Measurements from ENCODE around the gene CXorf65.

Gene CXorf65

GRCh38 chrX:71106427-71106826 is at the start of gene CXorf65:
TSS of gene CXorf65 (minus strand) at chrX:71106740. CDS start at chrX:71106556, 184 bp downstream.
- Histone ChIP-seq H3K4me3 (no peak within 1 kb of the TSS), H3K27ac (peak within 1 kb of the TSS in 3 of 21 experiments; percentile 27 to 93 (median 51))

- Histone ChIP-seq H3K27ac (no peak overlapping the region), H3K4me3 (no peak overlapping the region)
Observed at GRCh38 chrX:71154641-71155040, 48.1 kb upstream of the CXorf65 start.

- Histone ChIP-seq H3K27ac (no peak overlapping the region), H3K4me3 (no peak overlapping the region)
Observed at GRCh38 chrX:71154196-71154595, 47.7 kb upstream of the CXorf65 start.

GRCh38 chrX:71151366-71151765 is 44.8 kb upstream of the CXorf65 start:
- no peak overlapping the region for H3K27ac ChIP-seq
- no peak overlapping the region for H3K4me3 ChIP-seq

GRCh38 chrX:71148278-71148663 is 41.7 kb upstream of the CXorf65 start:
- no peak overlapping the region for H3K27ac ChIP-seq
- H3K4me3 ChIP-seq, result no peak overlapping the region

GRCh38 chrX:71147496-71148277 is 41.1 kb upstream of the CXorf65 start:
- no peak overlapping the region for H3K27ac ChIP-seq
- no peak overlapping the region for H3K4me3 ChIP-seq

- peak within 1 kb of the TSS in 1 of 7 experiments; percentile 15 for H3K4me3 ChIP-seq
Observed at GRCh38 chrX:71144651-71145050, 38.1 kb upstream of the CXorf65 start, which contains the start of gene NLGN3. TSS of gene NLGN3 (plus strand) at chrX:71144841. CDS start at chrX:71147750, 2,909 bp downstream.

GRCh38 chrX:71143508-71143907 is 37.0 kb upstream of the CXorf65 start:
- no peak overlapping the region for H3K4me3 ChIP-seq
- H3K27ac ChIP-seq, result no peak overlapping the region

More at GRCh38 chrX:71144651-71145050, 38.1 kb upstream of the CXorf65 start, which contains the start of gene NLGN3:
- H3K27ac ChIP-seq, result no peak within 1 kb of the TSS

- H3K4me3 ChIP-seq, result no peak overlapping the region
- no peak overlapping the region for H3K27ac ChIP-seq
Observed at GRCh38 chrX:71140440-71140839, 33.9 kb upstream of the CXorf65 start.

- no peak overlapping the region for H3K4me3 ChIP-seq
- H3K27ac ChIP-seq, result no peak overlapping the region
Observed at GRCh38 chrX:71131510-71131909, 25.0 kb upstream of the CXorf65 start.

- Histone ChIP-seq H3K27ac (peak overlapping the region in 2 of 21 experiments; percentile 5), H3K4me3 (no peak overlapping the region)
Observed at GRCh38 chrX:71128915-71129765, 22.6 kb upstream of the CXorf65 start.

GRCh38 chrX:71128166-71128833 is 21.8 kb upstream of the CXorf65 start:
- Histone ChIP-seq H3K4me3 (no peak overlapping the region), H3K27ac (no peak overlapping the region)

- Histone ChIP-seq H3K4me3 (peak overlapping the region; percentile 46 to 64 (median 55)), H3K27ac (peak overlapping the region; percentile 46 to 94 (median 89))
Observed at GRCh38 chrX:71118985-71119535, 12.5 kb upstream of the CXorf65 start.

GRCh38 chrX:71118032-71118984 is 11.8 kb upstream of the CXorf65 start, which contains the start of gene MED12:
TSS of gene MED12 (plus strand) at chrX:71118596. CDS start at chrX:71118755, 159 bp downstream.
- peak within 1 kb of the TSS; percentile 46 to 94 (median 89) for H3K27ac ChIP-seq
- H3K4me3 ChIP-seq, result peak within 1 kb of the TSS; percentile 46 to 64 (median 55)

- Histone ChIP-seq H3K4me3 (no peak overlapping the region), H3K27ac (peak overlapping the region in 5 of 21 experiments; percentile 79 to 94 (median 92))
Observed at GRCh38 chrX:71117358-71117757, 10.8 kb upstream of the CXorf65 start.

- Histone ChIP-seq H3K4me3 (peak overlapping the region in 3 of 7 experiments; percentile 24 to 35 (median 28)), H3K27ac (peak overlapping the region in 15 of 21 experiments; percentile 4 to 93 (median 68))
Observed at GRCh38 chrX:71111921-71112431, 5.4 kb upstream of the CXorf65 start.

GRCh38 chrX:71111141-71111843 is 4.8 kb upstream of the CXorf65 start, which contains the start of gene IL2RG:
TSS of gene IL2RG (minus strand) at chrX:71111577. CDS start at chrX:71111539, 38 bp downstream.
- Histone ChIP-seq H3K27ac (peak within 1 kb of the TSS in 16 of 21 experiments; percentile 4 to 93 (median 68)), H3K4me3 (peak within 1 kb of the TSS; percentile 15 to 35 (median 28))
